Body of pancreas (tissue), 4 donors: ENCODE results near the gene TPST1. TPM values are rescaled to one million over a fixed set of nuclear protein-coding genes. Genes with fewer than 3 reads are reported as not detected.

Experiments used
- ATAC-seq: fragments of 150-250 bp; one replicate; pipeline ENCODE4 v1.9.1; 2016
- DNase-seq, 4 donors: peaks; one replicate each; pipeline ENCODE4 v3.0.0-alpha.2; 2019
- H3K27ac ChIP-seq, 4 donors: fragments of 200-600 bp; sonication (generic); 1 replicate in 3 of 4; 2 replicates in 1 of 4; pipeline versions ENCODE4 v1.5.1 to v1.6.1; 2016 to 2019; ENCODE audit warnings: mild to moderate bottlenecking in 1 of 4, mixed read lengths in 1 of 4, moderate library complexity in 1 of 4
- H3K27me3 ChIP-seq, 2 donors: fragments of 200-600 bp; sonication (generic); one replicate each; pipeline ENCODE4 v1.6.0; 2016; ENCODE audit warnings: mild to moderate bottlenecking in 1 of 2
- H3K36me3 ChIP-seq, 2 donors: fragments of 200-600 bp; sonication (generic); replicated peaks in 1 of 2; 2 replicates each; pipeline ENCODE4 v1.5.1; 2016; ENCODE audit warnings: low read depth in 2 of 2; ENCODE audit not compliant: insufficient read depth in 1 of 2
- H3K4me1 ChIP-seq: fragments of 200-600 bp; sonication (generic); one replicate; pipeline ENCODE4 v1.6.0; 2016
- H3K4me3 ChIP-seq, 2 donors: fragments of 200-600 bp; sonication (generic); 1 replicate in 1 of 2; 2 replicates in 1 of 2; pipeline ENCODE4 v1.5.1; 2016 to 2019
- H3K9me3 ChIP-seq, 3 donors: fragments of 200-600 bp; sonication (generic); 1 replicate in 2 of 3; 2 replicates in 1 of 3; pipeline ENCODE4 v1.5.1; 2016
- POLR2A ChIP-seq, 3 donors: fragments of 450-650 bp; IDR thresholded peaks; one replicate each; pipeline ENCODE4 v1.6.1; 2016; ENCODE audit warnings: antibody characterized with exemption in 3 of 3, mild to moderate bottlenecking in 2 of 3
- WGBS, 2 donors: methylation state at CpG; one replicate each; pipeline ENCODE4 v1.1.5; 2017; 5-methylcytosine and 5-hydroxymethylcytosine counted together
- intact Hi-C: fragments of 100-400 bp; cut with DNase I; formaldehyde crosslinking; loops from one replicate; pipeline ENCODE4 v1.15.1; 2023
- total RNA-seq, 2 donors: library from RNA; depleted of rRNA; stranded (reverse); fragments of >200 nt; gene quantifications; one replicate each; pipeline ENCODE4 v1.1.0, GENCODE V29; 2016
- TF ChIP-seq, protein P1 (sequence below), 7 experiments: fragments of 450-650 bp in 4 of 7; fragments of 200-600 bp in 3 of 7; sonication (generic) in 3 of 7; IDR thresholded peaks; one replicate each; pipeline ENCODE4 v1.5.1; 2016 to 2019; ENCODE audit warnings: antibody characterized with exemption in 7 of 7

The TPST1 gene
- total RNA-seq, 2 donors from 2014 or later, result 12.5 to 16.5 TPM

DNA sequence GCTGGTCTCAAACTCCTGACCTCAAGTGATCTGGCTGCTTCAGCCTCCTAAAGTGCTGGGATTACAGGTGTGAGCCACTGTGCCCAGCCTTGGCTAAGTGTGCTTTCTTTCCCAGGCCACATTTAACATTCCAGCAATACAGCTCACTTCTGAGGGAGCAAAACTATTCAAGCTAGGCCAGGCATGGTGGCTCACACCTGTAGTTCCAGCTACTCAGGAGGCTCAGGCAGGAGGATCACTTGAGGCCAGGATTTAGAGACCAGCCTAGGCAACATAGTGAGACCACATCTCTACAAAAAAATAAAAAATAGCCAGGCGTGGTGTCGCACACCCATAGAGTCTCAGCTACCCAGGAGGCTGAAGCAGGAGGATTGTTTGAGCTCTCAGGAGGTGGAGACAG is 23.3 kb upstream of the TPST1 start:
- Histone ChIP-seq H3K4me3 (no peak overlapping the region), H3K4me1 (no peaks in the 10 kb centered on the region), H3K36me3 (no peaks in the 10 kb centered on the region), H3K27me3 (no peaks in the 10 kb centered on the region), H3K27ac (no peak overlapping the region), H3K9me3 (no peaks in the 10 kb centered on the region)
- 81 to 100% methylated on average over 2 of the region's 2 CpGs for WGBS, 2 donors
- TF ChIP-seq, protein P1, sequence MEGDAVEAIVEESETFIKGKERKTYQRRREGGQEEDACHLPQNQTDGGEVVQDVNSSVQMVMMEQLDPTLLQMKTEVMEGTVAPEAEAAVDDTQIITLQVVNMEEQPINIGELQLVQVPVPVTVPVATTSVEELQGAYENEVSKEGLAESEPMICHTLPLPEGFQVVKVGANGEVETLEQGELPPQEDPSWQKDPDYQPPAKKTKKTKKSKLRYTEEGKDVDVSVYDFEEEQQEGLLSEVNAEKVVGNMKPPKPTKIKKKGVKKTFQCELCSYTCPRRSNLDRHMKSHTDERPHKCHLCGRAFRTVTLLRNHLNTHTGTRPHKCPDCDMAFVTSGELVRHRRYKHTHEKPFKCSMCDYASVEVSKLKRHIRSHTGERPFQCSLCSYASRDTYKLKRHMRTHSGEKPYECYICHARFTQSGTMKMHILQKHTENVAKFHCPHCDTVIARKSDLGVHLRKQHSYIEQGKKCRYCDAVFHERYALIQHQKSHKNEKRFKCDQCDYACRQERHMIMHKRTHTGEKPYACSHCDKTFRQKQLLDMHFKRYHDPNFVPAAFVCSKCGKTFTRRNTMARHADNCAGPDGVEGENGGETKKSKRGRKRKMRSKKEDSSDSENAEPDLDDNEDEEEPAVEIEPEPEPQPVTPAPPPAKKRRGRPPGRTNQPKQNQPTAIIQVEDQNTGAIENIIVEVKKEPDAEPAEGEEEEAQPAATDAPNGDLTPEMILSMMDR (IDR thresholded peaks at IDR 0.05), result no peak
- no peak for TF ChIP-seq POLR2A (IDR thresholded peaks at IDR 0.05)
- ATAC-seq (no peak), DNase-seq (no peak)
- intact Hi-C loops, result no loop called here

DNA sequence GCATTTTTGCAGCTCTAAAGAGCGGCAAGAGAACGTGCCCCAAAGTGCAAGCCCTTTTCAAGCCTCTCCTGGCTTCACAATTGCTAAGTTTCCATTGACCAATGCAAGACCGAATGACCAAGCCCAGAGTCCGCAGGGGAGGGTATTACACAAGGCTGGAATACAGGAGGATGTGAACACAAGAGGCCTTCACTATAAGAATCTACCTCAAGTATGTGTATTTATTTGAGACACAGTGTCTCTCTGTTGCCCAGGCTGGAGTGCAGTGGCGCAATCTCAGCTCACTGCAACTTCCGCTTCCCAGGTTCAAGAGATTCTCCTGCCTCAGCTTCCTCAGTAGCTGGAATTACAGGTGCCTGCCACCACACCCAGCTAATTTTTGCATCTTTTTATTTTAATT is 22.2 kb upstream of the TPST1 start:
- intact Hi-C loops, result no loop called here
- H3K4me3 ChIP-seq, result no peak overlapping the region
- H3K9me3 ChIP-seq, result no peaks in the 10 kb centered on the region
- DNase-seq (no peak), ATAC-seq (no peak)
- WGBS, 2 donors, result 92 to 97% methylated on average over 4 to 6 of the region's 6 CpGs
- H3K36me3 ChIP-seq, result no peaks in the 10 kb centered on the region
- H3K4me1 ChIP-seq, result no peaks in the 10 kb centered on the region
- H3K27me3 ChIP-seq, result no peaks in the 10 kb centered on the region
- no peak for TF ChIP-seq POLR2A (IDR thresholded peaks at IDR 0.05)
- TF ChIP-seq, protein P1 (IDR thresholded peaks at IDR 0.05), result no peak
- H3K27ac ChIP-seq, result no peak overlapping the region

- 70 to 78% methylated on average over 2 of the region's 2 CpGs for WGBS, 2 donors
- Histone ChIP-seq H3K4me3 (no peak overlapping the region), H3K27ac (no peak overlapping the region), H3K27me3 (no peaks in the 10 kb centered on the region), H3K9me3 (no peaks in the 10 kb centered on the region), H3K4me1 (no peaks in the 10 kb centered on the region), H3K36me3 (no peaks in the 10 kb centered on the region)
- peak in 1 of 4 donors; percentile 12 for DNase-seq
- intact Hi-C loops, result no loop called here
- peak; percentile 68 for ATAC-seq
- TF ChIP-seq, protein P1 (IDR thresholded peaks at IDR 0.05), result no peak
Observed at GRCh38 chr7:66183700-66184099, 21.4 kb upstream of the TPST1 start.

DNA sequence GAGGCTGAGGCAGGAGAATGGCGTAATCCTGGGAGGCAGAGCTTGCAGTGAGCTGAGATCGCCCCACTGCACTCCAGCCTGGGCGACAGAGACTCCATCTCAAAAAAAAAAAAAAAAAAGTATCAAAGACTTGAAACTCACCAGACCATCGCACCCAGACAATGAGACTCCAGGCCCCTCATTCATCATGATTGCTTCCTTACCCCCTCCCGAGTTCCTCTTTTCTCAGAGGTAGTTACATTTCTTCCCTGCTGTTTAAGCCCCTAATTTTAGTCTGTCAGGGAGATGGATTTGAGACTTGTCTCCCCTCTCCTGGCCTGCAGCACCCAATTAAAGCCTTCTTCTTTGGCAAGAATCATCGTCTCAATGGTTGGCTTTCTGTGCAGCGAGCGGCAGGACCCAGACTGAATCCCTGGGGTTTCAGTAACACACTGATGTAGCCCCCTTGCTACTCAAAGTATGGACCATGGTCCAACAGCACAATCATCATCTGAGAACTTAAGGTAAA is 19.4 kb upstream of the TPST1 start:
- no peak for ATAC-seq
- H3K27ac ChIP-seq, result no peak overlapping the region
- peaks cover 10% of the 10 kb centered on the region for H3K4me1 ChIP-seq

DNA sequence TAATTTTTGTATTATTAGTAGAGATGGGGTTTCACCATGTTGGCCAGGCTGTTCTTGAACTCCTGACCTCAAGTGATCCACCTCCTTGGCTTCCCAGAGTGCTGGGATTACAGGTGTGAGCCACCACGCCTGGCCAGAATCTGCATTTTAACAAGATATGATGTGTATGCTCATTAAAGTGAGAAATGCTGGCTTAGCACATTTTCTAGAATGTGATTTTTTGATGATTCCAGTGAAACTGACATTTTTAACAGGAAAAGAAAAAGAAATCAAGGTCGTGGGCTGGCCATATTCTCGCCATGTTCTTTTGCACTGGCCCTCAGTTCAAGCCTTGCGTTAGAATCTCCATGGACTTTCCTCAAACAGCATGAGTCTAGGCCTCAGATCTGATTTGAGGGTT is 18.1 kb upstream of the TPST1 start:
- intact Hi-C loops, result no loop called here
- WGBS, 2 donors, result 87 to 90% methylated on average over 4 of the region's 4 CpGs
- no peak for ATAC-seq

More for the DNA sequence above, 19.4 kb upstream of the TPST1 start:
- intact Hi-C loops, result no loop called here
- Histone ChIP-seq H3K36me3 (no peaks in the 10 kb centered on the region), H3K4me3 (no peak overlapping the region), H3K9me3 (no peaks in the 10 kb centered on the region), H3K27me3 (no peaks in the 10 kb centered on the region)
- TF ChIP-seq, protein P1 (IDR thresholded peaks at IDR 0.05), result no peak
- no peak for TF ChIP-seq POLR2A (IDR thresholded peaks at IDR 0.05)
- DNase-seq, result no peak
- 89 to 94% methylated on average over 8 of the region's 8 CpGs for WGBS, 2 donors

More for the DNA sequence above, 18.1 kb upstream of the TPST1 start:
- no peak overlapping the region for H3K27ac ChIP-seq
- TF ChIP-seq, protein P1 (IDR thresholded peaks at IDR 0.05), result no peak
- TF ChIP-seq POLR2A (IDR thresholded peaks at IDR 0.05), result no peak
- peaks cover 10% of the 10 kb centered on the region for H3K4me1 ChIP-seq
- DNase-seq, result no peak
- H3K27me3 ChIP-seq, result no peaks in the 10 kb centered on the region
- H3K4me3 ChIP-seq, result no peak overlapping the region
- H3K36me3 ChIP-seq, result no peaks in the 10 kb centered on the region
- H3K9me3 ChIP-seq, result no peaks in the 10 kb centered on the region
